Stimulated activated CD4-positive, alpha-beta T cell treated with anti-CD3 and anti-CD28 coated beads, Interleukin-15, amount 100 ng/mL, for 48 hours (primary cell): ENCODE measurements around the gene GALNS.

Source experiments
- DNase-seq, 2 donors: peaks; one replicate each; pipeline ENCODE4 v3.0.0-alpha.2; 2020; ENCODE audit warnings: low read depth in 2 of 2

Gene GALNS

GRCh38 chr16:88888461-88889387 lies 32.0 kb upstream of the GALNS start:
- no peak for DNase-seq

GRCh38 chr16:88888057-88888456 lies 31.3 kb upstream of the GALNS start:
- no peak for DNase-seq

- DNase-seq: no peak
Observed at GRCh38 chr16:88886845-88887521, 30.2 kb upstream of the GALNS start.

- DNase-seq: no peak
Observed at GRCh38 chr16:88886420-88886844, 29.7 kb upstream of the GALNS start.

DNA sequence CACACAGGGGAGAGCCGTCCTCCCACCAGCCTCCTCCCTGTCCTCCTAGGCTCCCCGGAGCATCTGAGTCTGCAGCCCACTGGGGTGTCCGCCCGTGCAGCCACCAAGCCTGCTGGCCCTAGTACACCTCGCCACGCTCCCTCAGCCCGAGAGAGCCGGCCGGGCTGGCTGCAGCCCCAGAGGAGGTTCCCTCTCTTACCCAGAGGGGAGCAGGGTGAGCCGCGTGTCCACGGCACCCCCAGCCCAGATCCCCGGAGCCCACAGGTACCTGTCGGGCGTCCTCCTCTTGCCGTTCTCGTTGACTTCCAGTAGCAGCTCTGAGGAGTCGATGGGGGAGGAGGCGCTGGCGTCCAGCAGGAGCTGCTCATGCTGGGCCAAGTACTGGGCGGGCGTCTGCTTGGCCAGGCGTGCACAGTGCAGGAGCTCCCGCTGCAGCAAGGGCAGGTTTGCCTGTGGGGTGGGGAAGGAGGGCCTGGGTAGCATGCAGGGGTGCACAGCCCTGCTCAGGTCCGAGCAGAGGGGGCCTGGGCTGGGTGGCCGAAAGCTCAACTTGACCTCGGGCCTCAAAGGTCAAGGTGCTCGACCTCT lies 29.0 kb upstream of the GALNS start:
- no peak for DNase-seq

DNA sequence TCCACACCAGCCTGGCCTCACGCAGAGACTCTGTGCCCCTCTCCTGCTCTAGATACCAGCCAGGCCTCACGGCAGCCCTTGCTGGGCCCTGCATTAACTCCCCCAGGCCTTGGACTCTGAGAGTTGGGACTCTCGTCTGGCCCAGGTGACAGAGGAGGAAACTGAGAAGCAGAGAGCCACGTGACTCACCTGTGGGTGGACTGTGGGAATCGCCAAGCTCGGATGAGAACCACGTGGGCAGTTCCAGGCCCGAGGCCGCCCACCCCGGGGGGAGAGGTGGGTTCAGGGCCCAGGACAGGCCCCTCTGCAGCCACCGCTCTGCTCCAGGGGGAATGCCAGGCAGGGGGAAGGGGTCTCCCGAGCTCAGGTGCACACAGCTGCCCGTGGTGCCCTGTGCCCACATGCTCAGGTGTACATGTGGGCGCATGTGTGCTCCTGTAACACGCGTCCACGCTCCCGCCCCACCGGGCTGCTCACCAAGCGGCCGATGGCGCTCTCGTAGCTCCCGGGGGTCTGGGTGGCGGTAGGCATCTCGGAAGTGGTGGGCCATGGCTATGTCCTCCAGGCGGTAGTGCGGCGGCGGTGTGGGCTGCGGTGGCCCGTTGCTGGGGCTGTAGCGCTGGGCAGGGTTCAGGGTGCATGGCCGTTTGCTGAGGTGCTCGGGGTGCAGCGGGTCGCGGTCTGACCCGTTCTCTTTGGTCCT lies 28.0 kb upstream of the GALNS start:
- DNase-seq: no peak

GRCh38 chr16:88883946-88884345 lies 27.2 kb upstream of the GALNS start:
- DNase-seq: no peak

DNA sequence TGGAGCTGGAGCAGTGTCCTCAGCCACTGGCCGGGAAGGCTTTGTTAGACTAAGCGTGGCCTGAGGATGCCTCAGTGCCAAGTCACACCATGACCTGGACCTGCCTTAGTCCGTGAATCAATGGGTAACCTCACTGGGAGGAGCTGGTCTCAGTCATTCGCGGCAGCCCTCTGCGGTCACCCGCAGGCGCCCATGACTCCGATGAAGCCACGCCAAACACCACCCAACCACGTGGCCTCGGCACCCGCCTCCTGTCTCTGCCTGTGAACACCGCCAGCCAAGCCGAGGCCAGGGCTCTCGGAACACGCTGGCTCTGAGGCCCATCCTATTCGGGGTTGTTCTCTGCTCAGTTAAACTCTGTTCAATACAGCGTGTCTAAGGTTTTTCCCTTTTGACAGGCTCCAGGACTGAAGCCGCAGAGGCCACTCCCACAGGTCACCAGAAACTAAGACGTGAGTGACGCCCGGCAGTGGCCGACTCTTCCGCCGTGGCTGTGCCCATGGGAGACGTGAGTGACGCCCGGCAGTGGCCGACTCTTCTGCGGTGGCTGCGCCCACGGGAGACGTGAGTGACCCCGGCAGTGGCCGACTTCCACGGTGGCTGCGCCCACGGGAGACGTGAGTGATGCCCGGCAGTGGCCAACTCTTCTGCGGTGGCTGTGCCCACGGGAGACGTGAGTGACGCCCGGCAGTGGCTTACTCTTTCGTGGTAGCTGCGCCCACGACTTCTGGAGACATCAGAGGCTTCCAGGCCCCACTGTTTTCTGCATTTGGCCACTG lies 26.6 kb upstream of the GALNS start:
- no peak for DNase-seq

DNA sequence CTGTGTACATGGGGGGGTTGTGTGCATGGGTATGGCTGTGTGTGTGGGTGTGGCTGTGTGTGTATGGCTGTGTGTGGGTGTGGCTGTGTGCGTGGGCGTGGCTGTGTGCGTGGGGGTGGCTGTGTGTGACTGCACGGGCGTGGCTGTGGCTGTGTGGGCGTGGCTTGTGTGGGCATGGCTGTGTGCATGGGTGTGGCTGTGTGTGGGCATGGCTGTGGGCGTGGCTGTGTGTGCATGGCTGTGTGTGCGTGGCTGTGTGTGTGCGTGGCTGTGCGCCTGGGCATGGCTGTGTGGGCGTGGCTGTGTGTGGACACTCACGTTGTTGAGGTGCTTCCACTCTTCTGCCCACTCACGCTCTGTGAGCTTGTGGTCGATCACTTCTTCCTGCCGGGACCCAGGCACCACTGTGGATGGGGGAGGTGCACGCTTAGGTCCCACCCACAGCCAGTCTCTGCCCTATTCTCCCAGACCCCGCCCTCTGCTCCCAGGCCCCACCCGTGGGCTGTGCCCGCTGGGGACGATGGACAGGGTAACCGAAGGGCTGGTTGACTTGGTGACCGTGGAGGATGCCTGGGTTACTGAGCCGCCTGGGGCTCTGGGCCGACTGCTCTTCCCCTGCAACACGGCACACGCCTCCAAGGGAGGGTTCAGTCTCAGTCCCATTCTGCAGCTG lies 25.7 kb upstream of the GALNS start:
- no peak for DNase-seq

- DNase-seq: no peak
Observed at GRCh38 chr16:88881675-88882357, 25.1 kb upstream of the GALNS start.

DNA sequence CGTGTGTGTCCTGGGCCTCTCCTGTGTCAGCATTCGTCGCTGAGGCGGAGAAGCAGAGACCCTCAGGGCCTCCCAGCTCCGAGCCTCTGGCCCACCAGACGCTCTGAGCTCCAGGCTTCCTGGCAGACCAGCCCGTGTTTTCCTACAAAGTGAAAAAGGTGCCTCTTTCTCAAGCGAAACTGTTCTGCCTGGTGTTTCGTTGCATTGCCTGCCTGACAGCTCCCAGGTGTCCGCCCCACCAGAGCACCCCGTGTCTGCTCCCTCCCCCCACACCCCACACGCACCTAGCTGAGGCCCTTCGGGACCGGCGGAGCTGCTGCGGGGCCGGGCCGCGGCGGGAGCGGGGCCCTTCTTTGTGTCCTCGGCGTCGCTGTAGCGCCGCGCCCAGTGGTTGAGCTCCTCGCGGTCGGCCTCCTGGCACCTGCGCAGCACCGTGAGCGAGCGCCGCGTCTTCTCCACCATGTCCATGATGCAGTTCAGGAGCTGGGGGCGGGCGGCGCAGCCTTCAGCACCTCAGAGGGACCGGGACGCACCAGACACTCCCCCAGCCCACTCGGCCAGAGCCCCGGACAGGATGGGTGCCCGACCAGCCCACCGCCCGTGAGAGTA lies 24.4 kb upstream of the GALNS start:
- DNase-seq: no peak

GRCh38 chr16:88880226-88881006 lies 23.7 kb upstream of the GALNS start:
- DNase-seq: no peak

- DNase-seq: no peak
Observed at GRCh38 chr16:88879788-88880055, 23.0 kb upstream of the GALNS start.

- no peak for DNase-seq
Observed at GRCh38 chr16:88878967-88879787, 22.4 kb upstream of the GALNS start.

DNA sequence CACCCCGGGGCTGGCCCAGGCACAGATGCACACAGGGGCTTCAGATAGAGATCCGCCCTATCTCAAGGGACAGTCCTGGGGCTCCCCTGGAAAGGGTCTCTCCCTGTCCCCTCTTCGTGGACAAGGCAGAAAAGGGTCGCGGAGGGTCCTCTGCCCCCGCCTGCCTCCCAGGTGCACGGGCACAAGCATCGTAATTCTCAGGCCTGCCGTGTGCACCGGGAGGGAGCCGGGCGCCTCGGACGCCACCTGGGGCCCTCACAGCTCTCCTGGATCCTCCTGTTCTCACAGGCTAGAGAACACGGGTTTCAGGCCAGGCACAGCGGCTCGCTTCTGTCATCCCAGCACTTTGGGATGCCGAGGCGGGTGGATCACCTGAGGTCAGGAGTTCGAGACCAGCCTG lies 21.6 kb upstream of the GALNS start:
- DNase-seq: no peak

DNA sequence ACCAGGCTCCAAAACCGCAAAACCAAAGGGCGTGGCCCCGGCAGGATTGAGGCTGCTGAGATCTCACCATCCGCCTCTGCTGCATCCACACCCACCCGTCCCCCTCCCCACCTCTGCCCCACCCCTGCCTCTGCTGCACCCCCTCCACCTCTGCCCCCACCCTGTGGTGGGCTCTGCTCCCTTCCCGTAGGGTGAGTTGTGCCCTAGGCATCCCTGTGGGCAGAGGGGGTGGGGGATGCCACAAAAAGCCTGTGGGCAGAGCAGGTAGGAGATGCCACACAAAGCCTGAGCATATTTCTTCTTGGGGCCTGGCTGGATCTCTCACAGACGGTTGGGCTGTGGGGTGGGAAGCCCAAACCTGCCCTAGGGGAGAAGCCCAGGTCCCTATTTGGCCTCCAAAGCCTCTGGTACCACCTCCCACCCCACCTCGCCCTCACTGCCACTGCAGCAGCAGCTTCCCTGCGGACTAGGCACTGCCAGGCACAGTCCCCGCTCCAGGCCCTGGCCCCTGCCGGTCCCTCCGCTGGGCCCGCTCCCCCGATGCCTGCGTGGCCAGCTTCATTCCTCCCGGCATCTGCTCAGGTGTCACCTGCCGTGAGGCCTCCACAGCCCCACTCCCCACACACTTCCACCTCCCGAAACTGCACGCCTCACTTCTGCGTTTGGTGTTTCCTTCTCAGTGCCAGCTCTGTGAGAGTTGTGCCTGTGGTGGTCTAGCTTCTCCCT lies 21.0 kb upstream of the GALNS start:
- DNase-seq: no peak

- DNase-seq: no peak
Observed at GRCh38 chr16:88876942-88877526, 20.3 kb upstream of the GALNS start.
